ENCODE measurements around the gene MYO3B. TPM values are rescaled to one million over a fixed set of nuclear protein-coding genes. Genes with fewer than 3 reads are reported as not detected.
"Not testable (repeated sequence)": the region's sequence is repeated elsewhere in the genome, so short reads cannot be mapped to it uniquely, and the experiment has no call there.

Gene MYO3B
- total RNA-seq, 1 experiment from 2014 or later: not detected

- Histone ChIP-seq H3K27me3 (replicated peaks) (no peaks in the 10 kb centered on the region), H3K36me3 (no peaks in the 10 kb centered on the region), H3K27ac (no peak overlapping the region), H3K9me3 (replicated peaks) (no peaks in the 10 kb centered on the region), H3K4me3 (no peak overlapping the region), H3K4me1 (replicated peaks) (no peaks in the 10 kb centered on the region)
- DNase-seq (ENCODE audit: low read depth in 1 of 2, low spot score in 2 of 2): no peak
These were observed 465.4 kb downstream of the MYO3B start for GRCh38 chr2:170643346-170643745.

- H3K9me3 ChIP-seq (replicated peaks): no peaks in the 10 kb centered on the region
- H3K27me3 ChIP-seq (replicated peaks): no peaks in the 10 kb centered on the region
- no peaks in the 10 kb centered on the region for H3K36me3 ChIP-seq
- no peaks in the 10 kb centered on the region for H3K4me1 ChIP-seq (replicated peaks)
- DNase-seq (ENCODE audit: low read depth in 1 of 2, low spot score in 2 of 2): no peak
- H3K27ac ChIP-seq: no peak overlapping the region
- no peak overlapping the region for H3K4me3 ChIP-seq
These were observed 469.9 kb downstream of the MYO3B start for GRCh38 chr2:170647741-170648436.

- no peaks in the 10 kb centered on the region for H3K4me1 ChIP-seq (replicated peaks)
- no peak overlapping the region for H3K4me3 ChIP-seq
- H3K36me3 ChIP-seq: no peaks in the 10 kb centered on the region
- no peaks in the 10 kb centered on the region for H3K27me3 ChIP-seq (replicated peaks)
- DNase-seq (ENCODE audit: low read depth in 1 of 2, low spot score in 2 of 2): no peak
- no peak overlapping the region for H3K27ac ChIP-seq
- no peaks in the 10 kb centered on the region for H3K9me3 ChIP-seq (replicated peaks)
These were observed 473.8 kb downstream of the MYO3B start for GRCh38 chr2:170651624-170652325.

- H3K4me1 ChIP-seq (replicated peaks): no peaks in the 10 kb centered on the region
- H3K9me3 ChIP-seq (replicated peaks): no peaks in the 10 kb centered on the region
- H3K27ac ChIP-seq: no peak overlapping the region
- no peaks in the 10 kb centered on the region for H3K27me3 ChIP-seq (replicated peaks)
- no peak for DNase-seq (ENCODE audit: low read depth in 1 of 2, low spot score in 2 of 2)
- no peak overlapping the region for H3K4me3 ChIP-seq
- no peaks in the 10 kb centered on the region for H3K36me3 ChIP-seq
These were observed 474.9 kb downstream of the MYO3B start for GRCh38 chr2:170652637-170653417.

GRCh38 chr2:170656669-170657068, 478.7 kb downstream of the MYO3B start:
- DNase-seq (ENCODE audit: low read depth in 1 of 2, low spot score in 2 of 2): no peak
- H3K9me3 ChIP-seq (replicated peaks): no peaks in the 10 kb centered on the region
- H3K27me3 ChIP-seq (replicated peaks): no peaks in the 10 kb centered on the region
- H3K36me3 ChIP-seq: no peaks in the 10 kb centered on the region
- H3K4me3 ChIP-seq: no peak overlapping the region
- H3K4me1 ChIP-seq (replicated peaks): no peaks in the 10 kb centered on the region
- no peak overlapping the region for H3K27ac ChIP-seq

GRCh38 chr2:170660409-170660808, 482.5 kb downstream of the MYO3B start:
- Histone ChIP-seq H3K4me3 (no peak overlapping the region), H3K27ac (no peak overlapping the region), H3K4me1 (replicated peaks) (no peaks in the 10 kb centered on the region), H3K9me3 (replicated peaks) (no peaks in the 10 kb centered on the region), H3K36me3 (no peaks in the 10 kb centered on the region), H3K27me3 (replicated peaks) (no peaks in the 10 kb centered on the region)
- DNase-seq (ENCODE audit: low read depth in 1 of 2, low spot score in 2 of 2): no peak

- Histone ChIP-seq H3K36me3 (no peaks in the 10 kb centered on the region), H3K4me1 (replicated peaks) (no peaks in the 10 kb centered on the region), H3K4me3 (no peak overlapping the region), H3K27ac (no peak overlapping the region), H3K9me3 (replicated peaks) (no peaks in the 10 kb centered on the region), H3K27me3 (replicated peaks) (no peaks in the 10 kb centered on the region)
- no peak for DNase-seq (ENCODE audit: low read depth in 1 of 2, low spot score in 2 of 2)
These were observed 487.8 kb downstream of the MYO3B start for GRCh38 chr2:170665743-170666142.

GRCh38 chr2:170669909-170670308, 492.0 kb downstream of the MYO3B start:
- Histone ChIP-seq H3K4me3 (no peak overlapping the region), H3K4me1 (replicated peaks) (no peaks in the 10 kb centered on the region), H3K9me3 (replicated peaks) (no peaks in the 10 kb centered on the region), H3K27ac (no peak overlapping the region), H3K36me3 (no peaks in the 10 kb centered on the region), H3K27me3 (replicated peaks) (no peaks in the 10 kb centered on the region)
- no peak for DNase-seq (ENCODE audit: low read depth in 1 of 2, low spot score in 2 of 2)

GRCh38 chr2:170670651-170671050, 492.7 kb downstream of the MYO3B start:
- Histone ChIP-seq H3K27me3 (replicated peaks) (no peaks in the 10 kb centered on the region), H3K4me3 (no peak overlapping the region), H3K9me3 (replicated peaks) (no peaks in the 10 kb centered on the region), H3K27ac (no peak overlapping the region), H3K4me1 (replicated peaks) (no peaks in the 10 kb centered on the region), H3K36me3 (no peaks in the 10 kb centered on the region)
- DNase-seq (ENCODE audit: low read depth in 1 of 2, low spot score in 2 of 2): no peak

- H3K27ac ChIP-seq: no peak overlapping the region
- H3K4me1 ChIP-seq (replicated peaks): no peaks in the 10 kb centered on the region
- no peaks in the 10 kb centered on the region for H3K27me3 ChIP-seq (replicated peaks)
- H3K36me3 ChIP-seq: no peaks in the 10 kb centered on the region
- no peaks in the 10 kb centered on the region for H3K9me3 ChIP-seq (replicated peaks)
- H3K4me3 ChIP-seq: no peak overlapping the region
- DNase-seq (ENCODE audit: low read depth in 1 of 2, low spot score in 2 of 2): no peak
These were observed 493.1 kb downstream of the MYO3B start for GRCh38 chr2:170671079-170671478.

- not testable (repeated sequence) for H3K27me3 ChIP-seq (replicated peaks); H3K36me3 ChIP-seq; H3K4me1 ChIP-seq (replicated peaks)
These were observed 496.3 kb downstream of the MYO3B start for GRCh38 chr2:170674282-170674681.

GRCh38 chr2:170675701-170676100, 497.8 kb downstream of the MYO3B start:
- no peaks in the 10 kb centered on the region for H3K27me3 ChIP-seq (replicated peaks)
- no peak overlapping the region for H3K4me3 ChIP-seq
- H3K27ac ChIP-seq: no peak overlapping the region
- H3K4me1 ChIP-seq (replicated peaks): no peaks in the 10 kb centered on the region
- no peaks in the 10 kb centered on the region for H3K36me3 ChIP-seq
- H3K9me3 ChIP-seq (replicated peaks): no peaks in the 10 kb centered on the region
- DNase-seq (ENCODE audit: low read depth in 1 of 2, low spot score in 2 of 2): no peak

More at GRCh38 chr2:170674282-170674681, 496.3 kb downstream of the MYO3B start:
- not testable (repeated sequence) for H3K27ac ChIP-seq; H3K9me3 ChIP-seq (replicated peaks); H3K4me3 ChIP-seq; DNase-seq (ENCODE audit: low read depth in 1 of 2, low spot score in 2 of 2)

- Histone ChIP-seq H3K9me3 (replicated peaks) (no peaks in the 10 kb centered on the region), H3K4me1 (replicated peaks) (no peaks in the 10 kb centered on the region), H3K27ac (no peak overlapping the region), H3K36me3 (no peaks in the 10 kb centered on the region), H3K27me3 (replicated peaks) (no peaks in the 10 kb centered on the region), H3K4me3 (no peak overlapping the region)
- DNase-seq (ENCODE audit: low read depth in 1 of 2, low spot score in 2 of 2): no peak
These were observed 501.7 kb downstream of the MYO3B start for GRCh38 chr2:170679607-170680079.

All from SJSA1 (cell line).